ENCODE measurements around the gene MARK4. TPM values are rescaled to one million over a fixed set of nuclear protein-coding genes. Genes with fewer than 3 reads are reported as not detected.
"Not testable (repeated sequence)": the region's sequence is repeated elsewhere in the genome, so short reads cannot be mapped to it uniquely, and the experiment has no call there.

Gene MARK4
- polyA plus RNA-seq, 4 donors, result 35.9 to 42.3 (median 40.7) TPM

DNA sequence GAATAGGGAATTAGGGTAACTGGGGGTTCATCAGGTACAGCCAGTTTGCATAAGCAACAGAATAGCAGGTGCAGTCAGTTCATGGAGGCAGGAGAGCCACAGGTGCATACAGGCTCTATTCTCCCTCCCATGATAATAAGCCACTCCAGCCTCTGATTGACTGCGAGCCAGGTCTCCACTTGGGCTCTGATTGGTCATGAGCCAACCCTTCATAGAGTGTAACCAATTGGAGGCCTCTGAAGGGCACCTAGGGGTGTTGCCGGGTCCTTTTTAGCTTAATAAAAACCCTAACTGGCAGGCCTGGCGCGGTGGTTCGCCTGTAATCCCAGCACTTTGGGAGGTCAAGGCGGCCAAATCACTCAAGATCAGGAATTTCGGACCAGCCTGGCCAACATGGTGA, 80.3 kb downstream of the MARK4 start:
- DNase-seq (ENCODE audit: low read depth in 4 of 4, low spot score in 3 of 4), result no peak

DNA sequence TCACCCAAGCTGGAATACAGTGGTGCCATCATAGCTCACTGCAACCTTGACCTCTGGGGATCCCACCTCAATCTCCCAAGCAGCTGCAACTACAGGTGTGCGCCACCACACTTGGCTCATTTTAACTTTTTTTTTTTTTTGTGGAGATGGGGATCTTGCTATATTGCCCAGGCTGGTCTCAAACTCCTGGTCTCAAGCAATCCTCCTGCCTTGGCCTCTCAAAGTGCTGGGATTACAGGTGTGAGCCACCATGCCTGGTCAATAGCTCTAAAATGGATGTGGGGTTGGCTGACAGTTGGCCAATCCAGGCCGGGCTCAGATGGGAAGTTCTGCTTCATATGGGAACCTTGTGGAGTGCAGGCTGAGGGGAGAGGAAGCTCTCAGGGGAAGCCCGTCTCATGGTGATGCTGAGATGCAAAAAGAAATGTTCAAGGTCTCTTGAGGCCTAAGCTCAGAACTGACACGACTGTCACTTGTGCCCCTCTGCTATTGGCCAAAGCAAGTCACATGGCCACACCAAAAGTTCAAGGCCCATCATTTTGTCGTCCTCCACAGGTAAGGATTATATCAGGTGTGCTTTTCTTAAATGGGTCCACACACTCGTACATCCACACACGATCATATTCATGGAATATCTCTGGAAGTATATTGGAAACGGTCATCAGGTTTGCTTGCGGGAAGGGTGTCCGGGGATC, 82.7 kb downstream of the MARK4 start:
- DNase-seq (ENCODE audit: low read depth in 4 of 4, low spot score in 3 of 4), result no peak

DNA sequence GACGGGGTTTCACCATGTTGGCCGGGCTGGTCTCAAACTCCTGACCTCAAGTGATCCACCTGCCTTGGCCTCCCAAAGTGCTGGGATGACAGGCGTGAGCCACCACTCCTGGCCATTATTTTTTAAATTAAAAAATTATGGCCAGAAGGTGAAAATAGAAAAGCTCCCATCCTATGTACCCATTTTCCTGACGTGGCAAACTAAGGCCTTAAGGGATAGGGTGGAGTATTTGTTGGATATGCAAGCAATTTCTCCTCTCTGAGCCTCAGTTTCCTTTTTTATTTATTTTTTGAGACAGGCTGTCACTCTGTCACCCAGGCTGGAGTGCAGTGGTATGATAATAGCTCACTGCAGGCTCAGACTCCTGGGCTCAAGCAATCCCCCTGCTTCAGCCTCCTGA, 83.8 kb downstream of the MARK4 start:
- not testable (repeated sequence) for DNase-seq (ENCODE audit: low read depth in 4 of 4, low spot score in 3 of 4)

DNA sequence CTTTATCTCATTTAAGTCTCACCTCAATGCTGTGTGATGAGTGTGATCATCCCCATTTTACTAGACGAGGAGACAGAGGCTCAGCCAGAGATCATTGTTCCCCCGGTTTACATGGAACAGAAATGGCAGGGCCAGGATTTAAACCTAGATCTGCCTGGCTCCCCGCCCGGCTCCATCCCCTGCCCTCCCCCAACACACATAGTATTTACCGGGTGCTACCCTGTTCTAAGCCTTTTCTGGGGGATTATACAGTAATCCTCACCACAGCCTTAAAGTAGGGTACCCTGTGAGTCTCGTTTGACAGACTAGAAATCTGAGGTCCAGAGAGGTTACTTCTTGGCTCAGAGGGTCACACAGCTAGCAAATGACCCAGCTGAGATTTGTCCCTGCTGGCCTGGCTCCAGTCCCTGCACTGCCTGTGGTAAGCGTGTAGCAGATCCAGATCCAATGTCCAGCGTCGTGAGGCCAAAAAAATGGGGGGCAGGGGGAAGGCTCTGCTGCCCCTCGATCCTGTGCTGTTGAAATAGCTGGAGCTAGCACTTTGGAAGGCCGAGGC, 85.7 kb downstream of the MARK4 start:
- DNase-seq (ENCODE audit: low read depth in 4 of 4, low spot score in 3 of 4), result no peak

- DNase-seq (ENCODE audit: low read depth in 4 of 4, low spot score in 3 of 4), result no peak
These were observed 88.6 kb downstream of the MARK4 start for GRCh38 chr19:45339629-45340028.

GRCh38 chr19:45340232-45340898, 89.3 kb downstream of the MARK4 start, which contains the start of gene KLC3:
Gene KLC3, plus strand, starts transcription at chr19:45340750. Its CDS starts 4,792 bp downstream, at chr19:45345542.
- DNase-seq (ENCODE audit: low read depth in 4 of 4, low spot score in 3 of 4), result peak in 1 of 4 donors; percentile 22

GRCh38 chr19:45340899-45341453, 89.9 kb downstream of the MARK4 start:
- no peak for DNase-seq (ENCODE audit: low read depth in 4 of 4, low spot score in 3 of 4)

DNA sequence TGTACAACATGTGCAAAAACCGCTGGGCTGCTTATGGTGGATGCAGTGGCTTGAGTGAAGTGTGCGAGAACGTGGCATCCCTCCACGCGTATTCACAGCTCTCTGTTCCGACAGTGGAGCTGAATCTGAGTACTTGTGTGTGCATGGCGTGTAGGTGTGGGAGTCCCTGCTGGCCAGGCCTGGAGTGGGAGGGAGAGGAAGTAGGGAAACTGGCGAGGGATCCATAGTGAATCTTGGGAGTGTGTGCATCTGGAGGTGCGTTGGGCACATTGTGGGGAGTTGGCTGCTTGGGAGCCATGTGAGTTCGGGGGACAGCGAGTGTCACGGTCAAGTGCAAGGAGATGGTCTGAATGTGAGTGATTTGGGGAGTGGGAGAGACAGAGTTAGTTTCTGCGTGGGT, 91.8 kb downstream of the MARK4 start:
- DNase-seq (ENCODE audit: low read depth in 4 of 4, low spot score in 3 of 4), result no peak

GRCh38 chr19:45344621-45345505, 93.8 kb downstream of the MARK4 start:
- no peak for DNase-seq (ENCODE audit: low read depth in 4 of 4, low spot score in 3 of 4)

GRCh38 chr19:45345506-45345860, 94.4 kb downstream of the MARK4 start:
- no peak for DNase-seq (ENCODE audit: low read depth in 4 of 4, low spot score in 3 of 4)

DNA sequence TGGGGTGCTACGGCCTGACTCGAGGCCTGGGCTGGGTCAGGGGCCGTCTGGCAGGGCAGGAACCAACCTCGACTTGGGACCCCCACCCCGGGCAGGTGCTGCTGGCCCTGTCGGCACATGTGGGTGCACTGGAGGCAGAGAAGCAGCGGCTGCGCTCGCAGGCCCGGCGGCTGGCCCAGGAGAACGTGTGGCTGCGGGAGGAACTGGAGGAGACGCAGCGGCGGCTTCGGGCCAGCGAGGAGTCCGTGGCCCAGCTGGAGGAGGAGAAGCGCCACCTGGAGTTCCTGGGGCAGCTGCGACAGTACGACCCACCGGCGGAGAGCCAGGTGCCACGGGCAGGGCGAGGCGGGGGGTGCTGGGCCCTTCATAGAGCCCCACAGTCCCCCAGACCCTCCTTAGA, 95.4 kb downstream of the MARK4 start:
- DNase-seq (ENCODE audit: low read depth in 4 of 4, low spot score in 3 of 4), result no peak

DNA sequence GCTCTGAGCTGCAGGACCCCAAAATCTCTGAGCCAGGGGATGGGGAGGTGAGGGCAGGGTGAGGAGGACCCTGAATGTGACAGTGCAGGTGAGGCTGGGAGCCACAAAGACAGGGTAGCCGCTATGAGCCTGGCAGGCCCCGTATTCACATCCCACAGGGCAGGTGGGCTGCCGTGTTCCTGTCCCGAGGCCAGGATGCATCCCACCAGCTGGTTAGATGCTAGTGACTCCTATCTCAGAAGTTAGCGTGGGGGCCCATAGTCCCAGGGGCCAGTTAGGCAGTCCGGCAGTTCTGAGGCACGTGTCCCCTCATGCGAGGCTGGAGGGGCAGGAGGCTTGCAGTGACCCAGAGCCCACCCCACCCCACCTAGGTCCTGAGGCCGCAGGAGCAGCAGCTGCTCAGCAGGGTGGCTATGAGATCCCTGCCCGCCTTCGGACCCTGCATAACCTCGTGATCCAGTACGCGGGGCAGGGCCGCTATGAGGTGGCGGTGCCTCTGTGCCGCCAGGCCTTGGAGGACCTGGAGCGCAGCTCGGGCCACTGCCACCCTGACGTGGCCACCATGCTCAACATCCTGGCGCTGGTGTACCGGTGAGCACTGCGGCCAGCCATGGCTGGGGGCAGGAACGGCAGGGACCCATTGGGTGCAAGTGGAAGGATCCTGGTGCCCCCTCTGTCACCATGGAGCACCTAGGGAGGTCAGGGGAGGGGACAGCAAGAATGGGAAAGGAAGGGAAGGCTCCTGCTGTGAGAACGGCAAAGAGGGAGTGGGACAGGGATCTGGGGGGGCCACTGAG, 96.7 kb downstream of the MARK4 start:
- DNase-seq (ENCODE audit: low read depth in 4 of 4, low spot score in 3 of 4), result no peak

GRCh38 chr19:45348367-45349125, 97.5 kb downstream of the MARK4 start:
- no peak for DNase-seq (ENCODE audit: low read depth in 4 of 4, low spot score in 3 of 4)

GRCh38 chr19:45349126-45349415, 98.0 kb downstream of the MARK4 start:
- no peak for DNase-seq (ENCODE audit: low read depth in 4 of 4, low spot score in 3 of 4)

GRCh38 chr19:45349430-45349941, 98.4 kb downstream of the MARK4 start:
- no peak for DNase-seq (ENCODE audit: low read depth in 4 of 4, low spot score in 3 of 4)

DNA sequence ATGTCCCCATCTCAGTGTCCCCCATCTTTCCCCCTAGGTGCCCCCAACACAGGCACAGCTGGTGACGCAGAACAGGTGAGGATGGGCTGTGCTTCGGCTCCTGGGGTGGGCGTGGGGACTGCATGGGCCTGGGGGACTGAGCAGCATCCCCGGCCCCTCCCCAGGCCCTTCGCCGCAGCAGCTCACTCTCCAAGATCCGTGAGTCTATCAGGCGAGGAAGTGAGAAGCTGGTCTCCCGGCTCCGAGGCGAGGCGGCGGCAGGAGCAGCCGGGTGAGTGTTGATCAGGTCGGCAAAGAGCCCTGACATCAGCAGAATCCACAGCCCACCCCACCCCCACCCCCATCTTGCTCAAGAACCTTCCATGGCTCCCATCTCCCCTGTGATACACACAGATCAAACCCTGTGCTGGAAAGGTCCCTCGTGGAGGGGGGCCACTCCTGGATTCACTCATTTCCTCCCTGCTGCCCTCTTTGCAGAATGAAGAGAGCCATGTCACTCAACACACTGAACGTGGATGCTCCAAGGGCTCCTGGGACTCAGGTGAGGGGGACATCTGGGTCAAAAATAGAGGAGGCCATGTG, 99.5 kb downstream of the MARK4 start:
- no peak for DNase-seq (ENCODE audit: low read depth in 4 of 4, low spot score in 3 of 4)

DNA sequence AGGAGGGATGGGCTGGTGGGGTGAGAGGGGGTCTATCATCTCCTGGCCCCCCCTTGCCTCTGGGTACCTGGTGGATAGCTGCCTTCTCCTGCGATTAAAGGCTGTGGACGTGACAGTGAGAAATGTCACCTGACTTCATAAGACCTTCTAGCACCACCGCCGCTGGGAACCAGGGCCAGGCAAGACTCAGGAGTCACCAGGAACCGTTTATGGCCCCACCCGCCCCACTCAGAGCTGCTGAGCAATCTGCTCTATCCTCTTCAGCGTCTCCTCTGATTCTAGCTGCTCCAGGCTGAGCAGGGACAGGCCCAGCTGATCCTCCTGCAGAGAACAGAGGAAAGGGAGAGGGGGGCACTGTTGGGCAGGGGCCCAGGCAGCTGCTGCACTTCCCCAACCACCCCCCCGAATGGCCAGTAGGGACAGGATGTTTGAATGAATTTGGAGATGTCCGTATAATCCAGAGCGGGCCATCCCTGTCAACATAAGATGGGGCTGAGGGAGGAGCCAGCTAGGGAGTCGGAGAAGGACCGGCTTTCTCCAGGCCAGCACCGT, 100.4 kb downstream of the MARK4 start:
- no peak for DNase-seq (ENCODE audit: low read depth in 4 of 4, low spot score in 3 of 4)

DNA sequence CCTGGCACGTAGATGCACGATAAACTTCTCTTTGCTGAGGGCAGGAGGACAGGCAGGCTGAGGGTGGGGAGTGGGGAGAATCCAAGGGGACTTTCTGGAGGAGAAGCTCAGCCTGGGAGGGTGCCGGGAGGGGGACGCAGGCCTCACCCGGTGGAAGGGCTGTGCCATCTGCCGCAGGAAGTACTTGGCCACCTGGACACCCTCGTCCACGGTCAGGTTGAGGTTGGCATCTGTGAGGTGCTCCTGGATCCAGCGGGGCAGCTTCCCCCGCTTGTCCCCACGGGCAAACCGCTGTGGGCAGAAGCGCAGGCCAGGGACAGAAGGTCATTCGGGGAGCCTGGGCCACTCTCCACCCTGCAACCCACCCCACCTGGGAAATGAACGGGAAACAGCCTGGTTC, 101.0 kb downstream of the MARK4 start:
- DNase-seq (ENCODE audit: low read depth in 4 of 4, low spot score in 3 of 4), result no peak

DNA sequence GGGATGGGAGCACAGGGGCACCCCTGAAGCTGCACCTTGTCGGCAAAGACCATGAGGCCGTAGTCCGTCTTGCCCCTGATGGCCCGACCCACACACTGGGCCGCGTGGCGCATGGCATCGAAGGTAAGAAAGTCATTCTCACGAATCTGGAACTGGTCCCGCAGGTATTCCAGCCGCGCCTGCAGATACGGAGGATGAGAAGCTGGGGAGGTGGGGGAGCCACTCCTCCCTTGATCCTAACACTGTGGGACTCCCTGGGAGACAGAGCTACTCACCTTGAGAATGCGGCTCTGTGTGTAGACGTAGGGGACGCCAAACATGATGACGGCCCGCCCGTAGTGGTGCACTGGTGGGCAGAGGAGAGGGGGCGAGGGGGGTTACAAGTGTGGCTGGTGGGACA, 101.4 kb downstream of the MARK4 start:
- DNase-seq (ENCODE audit: low read depth in 4 of 4, low spot score in 3 of 4), result no peak

Measured in right renal pelvis (tissue), 4 donors.